ENCODE data around the gene ZP1. TPM values are rescaled to one million over a fixed set of nuclear protein-coding genes. Genes with fewer than 3 reads are reported as not detected.

The ZP1 gene
- total RNA-seq, 2 donors from 2014 or later: 0.35 TPM; not detected in 1

DNA sequence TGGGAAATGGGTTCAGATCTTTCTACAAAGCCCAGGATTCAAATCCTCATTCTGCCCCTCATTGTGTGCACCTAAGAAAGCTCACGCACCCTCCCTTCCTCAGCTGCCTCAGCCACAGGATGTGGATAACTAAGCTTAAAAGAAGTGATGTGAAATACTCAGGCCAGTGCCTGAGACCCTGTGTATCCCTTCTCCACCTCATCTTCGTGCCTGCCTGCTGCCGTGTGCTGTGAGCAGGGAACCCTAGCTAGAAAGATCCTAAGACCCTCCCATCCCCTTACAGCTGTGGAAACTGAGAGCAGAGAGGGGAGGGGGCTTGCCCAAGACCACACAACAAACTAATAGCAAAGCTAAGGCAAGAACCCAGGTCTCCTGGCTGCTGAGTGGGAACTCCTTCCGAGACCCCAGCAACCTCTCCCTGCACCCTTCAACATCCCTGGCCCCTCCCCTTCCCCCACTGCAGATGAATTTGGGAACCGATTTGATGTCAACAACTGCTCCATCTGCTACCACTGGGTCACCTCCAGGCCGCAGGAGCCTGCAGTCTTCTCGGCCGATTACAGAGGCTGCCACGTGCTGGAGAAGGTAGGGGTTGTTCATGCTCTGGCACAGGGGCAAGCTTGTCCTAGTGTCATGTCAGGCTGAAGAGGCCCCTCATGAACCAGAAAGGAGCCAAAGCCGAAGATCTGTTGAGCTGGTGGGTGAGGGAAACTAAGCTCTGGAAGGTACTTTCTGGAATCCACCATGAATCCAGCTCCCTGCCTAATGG lies 1.5 kb downstream of the ZP1 start:
- no peaks in the 10 kb centered on the region for H3K27me3 ChIP-seq
- H3K4me1 ChIP-seq: no peaks in the 10 kb centered on the region
- no peak for DNase-seq
- no peak overlapping the region for H3K27ac ChIP-seq
- no peak overlapping the region for H3K4me3 ChIP-seq
- no peaks in the 10 kb centered on the region for H3K36me3 ChIP-seq
- H3K9me3 ChIP-seq: no peaks in the 10 kb centered on the region
- TF ChIP-seq, protein P1, sequence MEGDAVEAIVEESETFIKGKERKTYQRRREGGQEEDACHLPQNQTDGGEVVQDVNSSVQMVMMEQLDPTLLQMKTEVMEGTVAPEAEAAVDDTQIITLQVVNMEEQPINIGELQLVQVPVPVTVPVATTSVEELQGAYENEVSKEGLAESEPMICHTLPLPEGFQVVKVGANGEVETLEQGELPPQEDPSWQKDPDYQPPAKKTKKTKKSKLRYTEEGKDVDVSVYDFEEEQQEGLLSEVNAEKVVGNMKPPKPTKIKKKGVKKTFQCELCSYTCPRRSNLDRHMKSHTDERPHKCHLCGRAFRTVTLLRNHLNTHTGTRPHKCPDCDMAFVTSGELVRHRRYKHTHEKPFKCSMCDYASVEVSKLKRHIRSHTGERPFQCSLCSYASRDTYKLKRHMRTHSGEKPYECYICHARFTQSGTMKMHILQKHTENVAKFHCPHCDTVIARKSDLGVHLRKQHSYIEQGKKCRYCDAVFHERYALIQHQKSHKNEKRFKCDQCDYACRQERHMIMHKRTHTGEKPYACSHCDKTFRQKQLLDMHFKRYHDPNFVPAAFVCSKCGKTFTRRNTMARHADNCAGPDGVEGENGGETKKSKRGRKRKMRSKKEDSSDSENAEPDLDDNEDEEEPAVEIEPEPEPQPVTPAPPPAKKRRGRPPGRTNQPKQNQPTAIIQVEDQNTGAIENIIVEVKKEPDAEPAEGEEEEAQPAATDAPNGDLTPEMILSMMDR (IDR thresholded peaks at IDR 0.05): no peak
- intact Hi-C loops (cut with DNase I): no loop called here
- H3K9ac ChIP-seq (ENCODE audit: low read depth in 2 of 2, low read length in 2 of 2): no peak overlapping the region

DNA sequence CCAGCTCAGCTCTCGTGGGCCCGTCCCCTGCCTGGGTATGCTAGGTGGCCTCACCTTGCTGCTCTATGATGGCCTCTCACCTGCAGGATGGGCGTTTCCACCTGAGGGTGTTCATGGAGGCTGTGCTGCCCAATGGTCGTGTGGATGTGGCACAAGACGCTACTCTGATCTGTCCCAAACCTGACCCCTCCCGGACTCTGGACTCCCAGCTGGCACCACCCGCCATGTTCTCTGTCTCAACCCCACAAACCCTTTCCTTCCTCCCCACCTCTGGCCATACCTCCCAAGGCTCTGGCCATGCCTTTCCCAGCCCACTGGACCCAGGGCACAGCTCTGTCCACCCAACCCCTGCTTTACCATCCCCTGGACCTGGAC lies 2.1 kb downstream of the ZP1 start:
- DNase-seq: no peak
- intact Hi-C loops (cut with DNase I): no loop called here
- no peaks in the 10 kb centered on the region for H3K4me1 ChIP-seq
- H3K36me3 ChIP-seq: no peaks in the 10 kb centered on the region
- no peak overlapping the region for H3K27ac ChIP-seq
- no peak overlapping the region for H3K9ac ChIP-seq (ENCODE audit: low read depth in 2 of 2, low read length in 2 of 2)
- no peaks in the 10 kb centered on the region for H3K27me3 ChIP-seq
- no peak overlapping the region for H3K4me3 ChIP-seq
- H3K9me3 ChIP-seq: no peaks in the 10 kb centered on the region
- TF ChIP-seq, protein P1 (IDR thresholded peaks at IDR 0.05): no peak

DNA sequence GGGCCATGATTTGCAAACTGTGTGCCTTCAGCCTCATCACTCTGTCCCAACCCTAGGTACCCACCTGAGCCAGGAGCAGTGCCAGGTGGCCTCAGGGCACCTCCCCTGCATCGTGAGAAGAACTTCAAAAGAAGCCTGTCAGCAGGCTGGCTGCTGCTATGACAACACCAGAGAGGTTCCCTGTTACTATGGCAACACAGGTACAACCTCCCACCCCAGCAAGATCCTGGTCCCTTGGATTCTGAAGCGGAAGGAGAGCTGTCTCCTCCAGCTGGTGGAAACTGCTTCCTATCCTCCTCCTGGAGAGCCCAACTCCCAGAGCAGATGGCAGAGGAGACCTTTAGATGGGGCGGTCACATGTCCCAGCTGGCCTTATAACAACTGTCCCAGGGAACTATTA lies 2.9 kb downstream of the ZP1 start:
- Histone ChIP-seq H3K9ac (ENCODE audit: low read depth in 2 of 2, low read length in 2 of 2) (no peak overlapping the region), H3K27me3 (no peaks in the 10 kb centered on the region), H3K27ac (no peak overlapping the region), H3K36me3 (no peaks in the 10 kb centered on the region), H3K4me3 (no peak overlapping the region), H3K9me3 (no peaks in the 10 kb centered on the region), H3K4me1 (no peaks in the 10 kb centered on the region)
- TF ChIP-seq, protein P1 (IDR thresholded peaks at IDR 0.05): no peak
- intact Hi-C loops (cut with DNase I): no loop called here
- no peak for DNase-seq

DNA sequence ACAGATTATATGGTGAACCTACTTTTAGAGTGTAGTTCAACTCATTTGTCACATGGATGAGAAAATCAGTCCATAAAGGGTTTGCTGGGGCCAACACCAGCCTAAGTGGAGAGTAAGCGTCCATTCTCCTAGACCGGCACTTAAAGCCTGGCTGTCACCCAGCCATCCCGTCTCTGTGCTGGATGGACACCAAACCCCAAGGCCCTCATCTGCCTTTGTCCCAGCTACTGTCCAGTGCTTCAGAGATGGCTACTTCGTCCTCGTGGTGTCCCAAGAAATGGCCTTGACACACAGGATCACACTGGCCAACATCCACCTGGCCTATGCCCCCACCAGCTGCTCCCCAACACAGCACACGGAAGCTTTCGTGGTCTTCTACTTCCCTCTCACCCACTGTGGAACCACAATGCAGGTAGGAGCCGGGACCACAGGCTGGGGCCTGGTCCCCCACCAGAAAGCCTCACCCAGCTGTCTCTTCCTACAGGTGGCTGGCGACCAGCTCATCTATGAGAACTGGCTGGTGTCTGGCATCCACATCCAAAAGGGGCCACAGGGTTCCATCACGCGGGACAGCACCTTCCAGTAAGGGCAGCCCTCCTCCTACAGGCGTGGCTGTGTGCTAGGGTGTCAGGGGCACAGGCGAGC lies 3.5 kb downstream of the ZP1 start:
- Histone ChIP-seq H3K9ac (ENCODE audit: low read depth in 2 of 2, low read length in 2 of 2) (no peak overlapping the region), H3K27ac (no peak overlapping the region), H3K27me3 (no peaks in the 10 kb centered on the region), H3K9me3 (no peaks in the 10 kb centered on the region), H3K36me3 (no peaks in the 10 kb centered on the region), H3K4me1 (no peaks in the 10 kb centered on the region), H3K4me3 (no peak overlapping the region)
- no peak for DNase-seq
- intact Hi-C loops (cut with DNase I): no loop called here
- TF ChIP-seq, protein P1 (IDR thresholded peaks at IDR 0.05): no peak

DNA sequence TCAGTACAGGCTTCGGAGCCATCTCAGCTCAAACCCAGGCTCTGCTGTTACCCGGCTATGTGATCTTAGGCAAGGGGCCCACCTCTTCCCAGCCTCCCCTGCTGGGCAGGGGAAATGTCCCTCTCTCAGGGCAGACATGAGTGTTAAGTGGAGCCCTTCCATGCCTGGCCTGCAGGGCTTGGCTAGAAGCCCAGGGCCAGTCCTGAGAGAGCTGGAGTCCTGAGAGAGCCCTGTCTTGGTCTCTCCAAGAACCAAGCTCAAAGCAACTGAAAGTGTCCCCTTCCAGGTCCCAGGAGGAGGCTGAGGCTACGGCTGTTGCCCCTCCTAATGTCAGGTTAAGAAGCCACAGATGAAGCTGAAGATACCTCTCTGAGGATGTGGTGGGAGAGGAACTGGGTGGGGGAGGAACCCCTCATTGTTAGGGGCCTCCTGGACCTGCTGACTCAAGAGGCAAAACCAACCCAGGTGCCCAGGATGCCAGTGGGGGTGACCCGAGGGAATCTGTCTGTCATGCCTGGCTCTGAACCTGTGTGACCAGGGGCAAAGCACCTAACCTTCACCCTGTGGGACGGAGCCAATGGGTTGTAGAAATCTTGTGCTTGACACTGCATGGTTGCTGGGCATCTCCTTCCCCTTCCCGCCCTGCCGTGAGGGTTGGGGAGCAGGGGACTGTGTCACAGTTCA lies 4.2 kb downstream of the ZP1 start:
- no peak overlapping the region for H3K27ac ChIP-seq
- no peak for DNase-seq
- intact Hi-C loops (cut with DNase I): no loop called here

More for the DNA sequence above, 4.2 kb downstream of the ZP1 start:
- Histone ChIP-seq H3K36me3 (no peaks in the 10 kb centered on the region), H3K4me3 (no peak overlapping the region), H3K9ac (ENCODE audit: low read depth in 2 of 2, low read length in 2 of 2) (no peak overlapping the region), H3K27me3 (no peaks in the 10 kb centered on the region), H3K4me1 (no peaks in the 10 kb centered on the region), H3K9me3 (no peaks in the 10 kb centered on the region)
- TF ChIP-seq, protein P1 (IDR thresholded peaks at IDR 0.05): no peak

Measured in colonic mucosa (tissue), 4 donors.